Activated CD8-positive, alpha-beta memory T cell treated with anti-CD3 and anti-CD28 coated beads for 24 hours (primary cell): ENCODE measurements around the gene COPG2.

Experiments
- DNase-seq: peaks from one replicate; pipeline ENCODE4 v3.0.0-alpha.2; 2020

COPG2 gene

DNA sequence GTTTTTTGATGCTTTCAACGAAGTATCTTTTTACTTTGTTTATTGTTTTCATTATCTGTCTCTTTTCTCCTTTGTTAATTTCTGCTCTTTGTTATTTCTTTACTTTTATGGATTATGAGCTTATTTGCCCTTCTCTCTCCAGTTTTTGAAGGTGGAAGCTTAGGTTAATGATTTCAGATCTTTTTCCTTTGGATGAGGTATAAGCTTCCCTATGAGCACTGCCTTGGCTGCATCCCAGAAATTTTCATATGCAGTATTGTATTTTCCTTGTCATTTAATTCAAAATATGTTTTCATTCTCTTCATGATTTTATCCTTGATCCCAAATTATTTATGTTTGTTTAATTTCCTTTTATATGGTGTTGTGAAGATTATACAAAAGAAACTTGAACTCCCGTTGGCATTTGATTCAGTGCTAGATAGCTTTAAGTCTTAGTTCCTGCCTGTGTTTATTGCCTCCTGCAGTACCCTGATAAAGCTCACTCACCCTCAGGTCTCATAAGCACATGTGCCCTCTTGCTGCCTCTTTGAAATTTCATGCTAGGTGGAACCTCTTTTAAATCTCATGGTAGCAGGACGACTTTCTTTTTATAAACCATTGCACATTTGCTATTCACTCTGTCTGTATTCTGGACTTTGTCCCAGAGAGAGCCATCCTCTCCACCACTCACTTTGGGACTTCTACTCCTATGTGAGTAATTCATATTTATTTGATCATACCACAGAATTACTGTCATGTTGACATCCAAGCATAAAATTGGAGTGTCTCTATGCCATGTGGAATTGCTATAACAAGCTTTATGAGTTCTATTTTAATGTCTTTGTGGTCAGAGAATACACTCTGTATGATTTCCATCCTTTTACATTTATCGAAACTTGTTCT lies 204.8 kb downstream of the COPG2 start:
- no peak for DNase-seq

DNA sequence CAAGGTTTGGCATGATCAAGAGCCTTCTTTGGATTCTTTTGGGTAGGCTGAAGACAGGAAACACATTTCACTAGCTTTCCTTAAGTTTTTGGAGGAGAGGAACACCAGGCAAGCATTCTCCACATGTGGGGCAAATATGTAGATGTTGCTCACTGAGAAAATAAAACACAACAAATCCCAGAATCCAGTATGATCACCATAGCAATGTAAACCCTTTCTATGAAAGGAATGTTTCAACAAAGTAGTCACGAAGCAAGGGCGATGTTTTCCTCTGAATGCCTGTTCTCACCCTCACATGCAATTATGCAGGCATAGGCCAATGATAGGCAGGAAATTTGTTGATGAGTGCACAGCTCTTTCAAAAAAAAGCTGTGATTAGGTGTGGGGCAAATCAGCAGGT lies 207.3 kb downstream of the COPG2 start:
- no peak for DNase-seq

DNA sequence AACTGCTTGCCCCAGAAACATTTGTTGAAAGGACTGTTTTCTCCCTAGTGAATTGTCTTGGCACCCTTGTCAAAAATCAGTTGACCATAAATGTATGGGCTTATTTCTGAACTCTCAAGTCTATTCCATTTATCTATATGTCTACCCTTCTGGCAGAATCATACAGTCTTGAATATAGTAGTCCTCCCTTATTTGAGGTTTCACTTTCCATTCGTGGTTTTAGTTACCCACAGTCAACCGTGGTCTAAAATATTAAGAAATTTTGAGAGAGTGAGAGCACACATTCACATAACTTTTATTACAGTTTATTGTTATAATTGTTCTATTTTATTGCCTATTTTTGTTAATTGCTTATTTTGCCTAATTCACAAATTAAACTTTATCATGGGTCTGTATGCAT lies 210.3 kb downstream of the COPG2 start:
- no peak for DNase-seq
